Measurements from ENCODE around the gene STAC3. TPM values are rescaled to one million over a fixed set of nuclear protein-coding genes. Genes with fewer than 3 reads are reported as not detected.
A peak's percentile ranks its signal among the peaks of the same experiment; 100 is the strongest.

The STAC3 gene
- polyA plus RNA-seq, 1 experiment = 0.48 TPM

- ChIA-PET POLR2A (no interaction called here), CTCF (interaction anchor here (0.6 to 14.1 kb wide), 25 partner anchors 8 to 231 kb away, joined by 3 to 334 read pairs (median 4); partner anchors contain the start of genes INHBE, NXPH4, SHMT2 and STAC3)
- DNase-seq (ENCODE audit: low read depth) = no peak
- Histone ChIP-seq H3K4me3 (ENCODE audit: low read depth, low read length) (peak overlapping the region; percentile 24; the same call in 1 of the 2 replicates), H3K36me3 (ENCODE audit: control insufficient read depth, insufficient read depth, low read length) (no peaks in the 10 kb centered on the region), H3K27me3 (ENCODE audit: control insufficient read depth, insufficient read depth, low read length) (no peaks in the 10 kb centered on the region; the same call in 1 of the 2 replicates)
- TF ChIP-seq CTCF (IDR thresholded peaks at IDR 0.05; ENCODE audit: insufficient read depth, low read depth, low read length) = peak; percentile 85
Measured at GRCh38 chr12:57243521-57244311, 7.3 kb downstream of the STAC3 start.

GRCh38 chr12:57242691-57243454 lies 8.1 kb downstream of the STAC3 start:
- no peak for DNase-seq (ENCODE audit: low read depth)
- TF ChIP-seq CTCF (IDR thresholded peaks at IDR 0.05; ENCODE audit: insufficient read depth, low read depth, low read length) = peak; percentile 84
- no peaks in the 10 kb centered on the region for H3K36me3 ChIP-seq (ENCODE audit: control insufficient read depth, insufficient read depth, low read length)
- ChIA-PET POLR2A (interaction anchor here (0.6 kb wide), 1 partner anchor 146 kb away, joined by 3 read pairs; no protein-coding TSS in a partner anchor), CTCF (interaction anchor here (0.6 to 14.1 kb wide), 33 partner anchors 9 to 234 kb away, joined by 3 to 334 read pairs (median 4); partner anchors contain the start of genes INHBE, NEMP1, NXPH4 and SHMT2)
- peak overlapping the region; percentile 14; the same call in 1 of the 2 replicates for H3K4me3 ChIP-seq (ENCODE audit: low read depth, low read length)
- no peaks in the 10 kb centered on the region; the same call in 1 of the 2 replicates for H3K27me3 ChIP-seq (ENCODE audit: control insufficient read depth, insufficient read depth, low read length)

- DNase-seq (ENCODE audit: low read depth) = no peak
- POLR2A ChIA-PET = interaction anchor here (0.6 kb wide), 1 partner anchor 147 kb away, joined by 3 read pairs; no protein-coding TSS in a partner anchor
Measured at GRCh38 chr12:57242329-57242690, 8.7 kb downstream of the STAC3 start.

GRCh38 chr12:57241402-57242310 lies 9.3 kb downstream of the STAC3 start:
- no peaks in the 10 kb centered on the region; the same call in 1 of the 2 replicates for H3K27me3 ChIP-seq (ENCODE audit: control insufficient read depth, insufficient read depth, low read length)
- H3K4me3 ChIP-seq (ENCODE audit: low read depth, low read length) = peak overlapping the region; percentile 17
- ChIA-PET POLR2A (no interaction called here), CTCF (interaction anchor here (0.9 to 14.1 kb wide), 21 partner anchors 10 to 224 kb away, joined by 3 to 334 read pairs (median 7); partner anchors contain the start of genes INHBE, NEMP1, NXPH4 and SHMT2)
- TF ChIP-seq CTCF (IDR thresholded peaks at IDR 0.05; ENCODE audit: insufficient read depth, low read depth, low read length) = no peak
- no peak for DNase-seq (ENCODE audit: low read depth)
- no peaks in the 10 kb centered on the region for H3K36me3 ChIP-seq (ENCODE audit: control insufficient read depth, insufficient read depth, low read length)

More at GRCh38 chr12:57242329-57242690, 8.7 kb downstream of the STAC3 start:
- no peak for TF ChIP-seq CTCF (IDR thresholded peaks at IDR 0.05; ENCODE audit: insufficient read depth, low read depth, low read length)
- peak overlapping the region; percentile 14; the same call in 1 of the 2 replicates for H3K4me3 ChIP-seq (ENCODE audit: low read depth, low read length)
- H3K27me3 ChIP-seq (ENCODE audit: control insufficient read depth, insufficient read depth, low read length) = no peaks in the 10 kb centered on the region; the same call in 1 of the 2 replicates
- CTCF ChIA-PET = interaction anchor here (0.8 to 14.1 kb wide), 28 partner anchors 10 to 234 kb away, joined by 3 to 334 read pairs (median 4); partner anchors contain the start of genes INHBE, NEMP1, NXPH4 and SHMT2
- no peaks in the 10 kb centered on the region for H3K36me3 ChIP-seq (ENCODE audit: control insufficient read depth, insufficient read depth, low read length)
